Peyer's patch (tissue), 4 donors: ENCODE measurements around the gene SRD5A1.
A peak's percentile ranks its signal among the peaks of the same experiment; 100 is the strongest.

ENCODE experiments used
- POLR2A ChIP-seq, 2 donors: fragments of 450-650 bp; IDR thresholded peaks; one replicate each; pipeline ENCODE4 v1.5.1; 2017; ENCODE audit warnings: antibody characterized with exemption in 2 of 2, mild to moderate bottlenecking in 2 of 2, moderate library complexity in 2 of 2
- TF ChIP-seq, protein P1 (sequence below), 6 experiments: fragments of 450-650 bp in 4 of 6; fragments of 200-600 bp in 2 of 6; sonication (generic) in 1 of 6; IDR thresholded peaks; one replicate each; pipeline ENCODE4 v1.5.1; 2017 to 2019; ENCODE audit warnings: antibody characterized with exemption in 6 of 6, mild to moderate bottlenecking in 3 of 6, moderate library complexity in 1 of 6

DNA sequence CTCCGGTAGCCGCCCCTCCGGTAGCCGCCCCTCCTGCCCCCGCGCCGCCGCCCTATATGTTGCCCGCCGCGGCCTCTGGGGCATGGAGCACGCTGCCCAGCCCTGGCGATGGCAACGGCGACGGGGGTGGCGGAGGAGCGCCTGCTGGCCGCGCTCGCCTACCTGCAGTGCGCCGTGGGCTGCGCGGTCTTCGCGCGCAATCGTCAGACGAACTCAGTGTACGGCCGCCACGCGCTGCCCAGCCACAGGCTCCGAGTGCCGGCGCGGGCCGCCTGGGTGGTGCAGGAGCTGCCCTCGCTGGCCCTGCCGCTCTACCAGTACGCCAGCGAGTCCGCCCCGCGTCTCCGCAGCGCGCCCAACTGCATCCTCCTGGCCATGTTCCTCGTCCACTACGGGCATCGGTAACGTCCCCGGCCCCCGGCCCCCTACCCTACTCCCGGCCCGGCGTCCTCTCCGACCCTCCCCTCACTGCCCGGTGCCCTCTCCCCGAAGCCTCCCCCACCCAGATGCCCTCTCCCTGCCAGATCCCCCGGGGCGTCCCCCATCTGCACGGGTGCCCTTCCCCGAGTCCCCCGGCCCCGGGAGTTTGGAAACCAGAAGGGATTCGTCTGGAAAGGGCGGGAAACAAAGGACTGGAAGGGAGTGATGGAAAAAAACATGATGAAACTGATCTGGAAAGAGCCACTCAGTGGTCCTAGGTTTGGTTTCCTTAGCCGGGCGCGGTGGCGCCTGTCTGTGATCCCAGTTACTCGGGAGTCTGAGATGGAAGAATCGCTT is 417 bp downstream of the SRD5A1 start:
- TF ChIP-seq, protein P1, sequence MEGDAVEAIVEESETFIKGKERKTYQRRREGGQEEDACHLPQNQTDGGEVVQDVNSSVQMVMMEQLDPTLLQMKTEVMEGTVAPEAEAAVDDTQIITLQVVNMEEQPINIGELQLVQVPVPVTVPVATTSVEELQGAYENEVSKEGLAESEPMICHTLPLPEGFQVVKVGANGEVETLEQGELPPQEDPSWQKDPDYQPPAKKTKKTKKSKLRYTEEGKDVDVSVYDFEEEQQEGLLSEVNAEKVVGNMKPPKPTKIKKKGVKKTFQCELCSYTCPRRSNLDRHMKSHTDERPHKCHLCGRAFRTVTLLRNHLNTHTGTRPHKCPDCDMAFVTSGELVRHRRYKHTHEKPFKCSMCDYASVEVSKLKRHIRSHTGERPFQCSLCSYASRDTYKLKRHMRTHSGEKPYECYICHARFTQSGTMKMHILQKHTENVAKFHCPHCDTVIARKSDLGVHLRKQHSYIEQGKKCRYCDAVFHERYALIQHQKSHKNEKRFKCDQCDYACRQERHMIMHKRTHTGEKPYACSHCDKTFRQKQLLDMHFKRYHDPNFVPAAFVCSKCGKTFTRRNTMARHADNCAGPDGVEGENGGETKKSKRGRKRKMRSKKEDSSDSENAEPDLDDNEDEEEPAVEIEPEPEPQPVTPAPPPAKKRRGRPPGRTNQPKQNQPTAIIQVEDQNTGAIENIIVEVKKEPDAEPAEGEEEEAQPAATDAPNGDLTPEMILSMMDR (IDR thresholded peaks at IDR 0.05), result peak in 2 of 6 experiments; percentile 19 to 24
- TF ChIP-seq POLR2A (IDR thresholded peaks at IDR 0.05), result peak in 1 of 2 donors; percentile 70
